GM19023 (cell line): ENCODE measurements around the gene CUL2.
A peak's percentile ranks its signal among the peaks of the same experiment; 100 is the strongest.

ENCODE experiments used
- ATAC-seq: cut with Tn5 transposase; IDR thresholded peaks from one replicate; pipeline ENCODE4 v1.9.1; 2021; ENCODE audit warnings: mild to moderate bottlenecking, moderate library complexity; ENCODE audit not compliant: unreplicated experiment

CUL2 gene

GRCh38 chr10:35090162-35090954 is at the start of gene CUL2:
CUL2 (minus strand) TSS chr10:35090341; CDS start chr10:35071317, 19,024 bp downstream.
- ATAC-seq: peak; percentile 94

DNA sequence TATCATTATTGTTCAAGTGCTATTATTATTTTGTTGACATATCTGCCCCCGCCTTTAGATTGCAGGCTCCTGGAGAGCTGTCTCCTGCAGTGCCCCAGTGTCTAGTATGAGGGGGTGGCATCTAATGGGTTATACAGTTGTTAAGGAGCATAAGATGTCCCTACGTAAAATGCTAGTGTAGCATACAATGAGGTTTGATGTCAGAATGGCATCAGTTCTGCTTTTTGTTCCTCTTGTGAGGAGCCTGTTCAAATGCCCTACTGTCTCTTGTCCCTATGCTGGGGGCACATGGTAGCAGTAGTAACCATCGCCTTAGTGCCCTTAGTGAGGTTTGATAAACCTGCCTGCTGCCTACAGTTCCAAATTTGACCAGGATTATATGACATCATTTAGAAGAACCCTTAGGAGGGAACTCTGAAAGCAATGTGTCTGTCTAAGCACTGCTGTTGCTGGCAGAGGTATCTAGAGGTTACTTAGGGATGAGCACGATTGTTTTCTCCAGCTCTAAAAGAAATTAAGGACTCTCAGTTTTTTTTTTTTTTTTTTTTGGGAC is 46.2 kb upstream of the CUL2 start:
- peak; percentile 46 for ATAC-seq

DNA sequence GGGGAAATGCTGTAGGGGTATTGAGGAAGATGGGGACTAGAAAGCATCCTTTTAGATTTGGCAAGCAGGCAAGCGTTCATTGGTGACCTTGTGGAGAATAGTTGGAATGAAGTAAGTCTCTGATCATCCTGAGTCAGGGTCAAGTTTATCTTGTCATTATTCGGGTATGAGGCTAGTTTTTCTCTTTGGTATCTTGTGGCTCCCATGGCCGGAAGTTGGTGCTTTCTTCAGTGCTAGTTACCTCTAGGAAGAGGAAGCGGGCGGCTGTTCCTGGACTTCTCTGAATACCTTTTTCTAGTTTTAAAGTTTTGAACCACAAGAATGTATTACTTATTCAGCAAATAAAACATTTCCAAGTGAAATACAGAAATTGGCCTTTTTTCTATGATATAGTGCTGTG is 45.7 kb upstream of the CUL2 start:
- ATAC-seq: no peak

DNA sequence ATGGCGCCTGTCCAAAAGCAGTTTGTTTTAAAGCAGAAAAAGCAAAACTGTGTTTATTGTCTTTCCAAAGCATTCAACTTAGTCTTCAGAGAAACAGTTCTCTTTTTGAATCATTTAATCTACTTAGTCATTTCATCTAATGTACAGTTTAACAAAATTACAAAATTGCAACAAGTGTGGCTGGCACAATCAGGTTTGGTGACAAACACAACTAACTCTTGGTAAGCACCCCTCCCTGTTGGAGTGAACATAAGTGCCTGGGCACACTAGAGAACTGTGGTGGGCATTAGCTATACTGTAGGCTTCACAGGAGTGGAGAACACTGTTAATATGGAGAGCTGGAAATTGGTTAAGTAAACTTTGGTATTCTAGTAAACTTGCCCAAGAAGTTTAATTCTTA is 43.4 kb upstream of the CUL2 start:
- ATAC-seq: no peak

GRCh38 chr10:35132727-35133126 is 42.6 kb upstream of the CUL2 start:
- ATAC-seq: no peak

- no peak for ATAC-seq
Observed at GRCh38 chr10:35130663-35131062, 40.5 kb upstream of the CUL2 start.

- no peak for ATAC-seq
Observed at GRCh38 chr10:35129185-35129674, 39.1 kb upstream of the CUL2 start.

DNA sequence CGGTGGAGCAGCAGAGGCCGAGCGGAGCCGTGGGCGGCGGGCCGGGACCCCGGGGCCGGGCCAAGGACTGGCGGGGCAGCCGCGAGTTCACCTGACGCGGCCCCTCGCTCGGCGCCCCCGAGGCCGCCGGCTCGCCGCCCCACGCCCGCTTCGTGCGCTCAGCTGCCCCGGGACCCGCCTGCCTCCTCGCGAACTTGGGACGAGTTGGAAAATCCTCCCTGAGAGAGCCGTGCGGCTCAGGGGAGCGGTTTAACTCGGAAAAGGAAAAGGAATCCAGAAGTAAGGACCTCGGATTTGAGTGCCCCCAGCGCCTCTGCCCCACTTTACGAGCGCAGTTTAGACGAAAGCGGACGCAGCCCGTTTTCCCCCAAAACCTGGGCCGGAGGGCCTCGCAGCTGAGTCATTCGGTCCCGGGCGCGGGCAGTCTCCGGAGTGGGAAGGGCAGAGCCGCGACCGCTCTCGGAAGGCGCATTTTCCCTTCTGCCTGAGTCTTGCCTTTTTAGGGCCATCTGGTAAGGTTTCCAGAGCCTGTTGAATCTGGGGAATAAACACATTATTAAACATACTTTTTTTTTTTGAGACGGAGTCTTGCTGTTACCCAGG is 37.2 kb upstream of the CUL2 start:
- ATAC-seq: no peak

DNA sequence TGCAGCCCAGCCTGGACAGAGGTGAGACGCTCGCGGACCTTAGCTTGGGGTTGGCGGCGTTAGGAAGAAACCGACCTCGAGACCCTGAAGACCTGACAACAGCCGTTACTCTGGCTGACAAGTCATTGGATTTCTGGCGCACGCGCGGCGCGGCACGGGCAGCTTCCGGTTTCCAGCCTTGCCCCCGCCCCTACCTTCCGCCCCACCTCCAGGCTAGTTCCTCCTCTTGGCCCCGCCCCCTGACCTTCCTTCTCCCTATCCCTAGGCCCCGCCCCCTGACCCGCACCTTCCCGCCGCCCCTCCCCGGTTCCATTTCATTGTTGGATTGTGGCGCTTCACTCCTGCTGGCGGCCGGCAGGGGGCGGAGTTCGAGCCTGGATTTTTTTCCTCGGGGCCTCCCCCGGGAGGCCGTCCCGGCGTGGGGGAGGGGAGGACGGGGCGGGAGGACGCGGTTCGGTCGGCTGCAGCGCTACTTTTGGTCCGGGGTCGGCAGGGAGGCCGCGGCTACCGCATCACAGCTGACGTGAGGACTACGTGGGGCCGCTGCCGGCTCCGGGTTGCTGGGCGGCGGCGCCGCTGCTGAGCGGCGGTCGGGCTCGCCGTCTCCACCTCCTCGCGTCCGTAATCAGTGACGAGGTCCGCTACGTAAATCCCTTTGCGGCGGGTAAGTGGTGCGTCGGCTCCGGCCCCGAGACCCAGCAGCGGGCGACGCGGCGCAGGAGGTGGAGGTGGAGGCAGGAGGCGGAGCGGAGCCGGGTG is 36.6 kb upstream of the CUL2 start, which contains the start of gene CREM:
CREM (plus strand) TSS at position 317 of the 759 bp plus-strand sequence. CDS start 10,990 bp downstream, outside the sequence.
- peak; percentile 83 for ATAC-seq

GRCh38 chr10:35126062-35126529 is 36.0 kb upstream of the CUL2 start:
- no peak for ATAC-seq

GRCh38 chr10:35124540-35124939 is 34.4 kb upstream of the CUL2 start:
- no peak for ATAC-seq

DNA sequence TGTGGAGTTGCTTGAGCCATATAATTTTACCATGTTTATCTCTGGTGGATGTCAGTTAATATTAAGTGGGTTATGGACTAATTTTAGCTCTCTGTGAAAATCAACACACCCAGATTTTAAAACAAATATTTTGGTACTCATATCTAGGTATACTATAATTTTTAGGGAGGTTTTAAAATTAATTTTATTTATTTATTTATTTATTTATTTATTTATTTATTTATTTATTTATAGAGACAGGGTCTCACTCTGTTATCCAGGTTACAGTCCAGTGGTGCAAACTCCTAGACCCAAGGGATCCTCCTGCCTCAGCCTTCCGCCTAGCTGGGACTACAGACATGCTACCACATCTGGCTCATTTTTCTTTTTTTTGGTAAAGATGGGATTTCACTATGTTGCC is 29.2 kb upstream of the CUL2 start:
- ATAC-seq: no peak

DNA sequence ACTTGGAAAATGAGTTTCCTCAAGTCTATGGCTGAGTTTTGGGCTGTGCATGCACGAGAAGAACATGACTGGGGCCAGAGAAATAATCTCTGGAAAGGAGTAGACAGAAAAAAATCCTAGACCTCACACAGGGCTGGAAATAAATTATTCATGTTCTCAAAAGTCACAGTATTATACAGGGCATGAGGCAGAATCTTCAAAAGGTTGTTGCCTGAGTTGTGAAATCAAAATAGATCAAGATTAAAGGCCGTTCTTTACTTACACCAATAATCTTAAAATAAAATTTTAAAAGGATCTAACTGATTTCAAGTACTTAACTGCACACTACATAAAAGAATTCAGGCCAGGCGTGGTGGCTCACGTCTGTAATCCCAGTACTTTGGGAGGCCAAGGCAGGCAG is 22.4 kb upstream of the CUL2 start:
- ATAC-seq: no peak

- no peak for ATAC-seq
Observed at GRCh38 chr10:35103882-35104281, 13.7 kb upstream of the CUL2 start.

GRCh38 chr10:35097510-35097909 is 7.4 kb upstream of the CUL2 start:
- ATAC-seq: no peak

GRCh38 chr10:35096312-35096711 is 6.2 kb upstream of the CUL2 start:
- no peak for ATAC-seq

DNA sequence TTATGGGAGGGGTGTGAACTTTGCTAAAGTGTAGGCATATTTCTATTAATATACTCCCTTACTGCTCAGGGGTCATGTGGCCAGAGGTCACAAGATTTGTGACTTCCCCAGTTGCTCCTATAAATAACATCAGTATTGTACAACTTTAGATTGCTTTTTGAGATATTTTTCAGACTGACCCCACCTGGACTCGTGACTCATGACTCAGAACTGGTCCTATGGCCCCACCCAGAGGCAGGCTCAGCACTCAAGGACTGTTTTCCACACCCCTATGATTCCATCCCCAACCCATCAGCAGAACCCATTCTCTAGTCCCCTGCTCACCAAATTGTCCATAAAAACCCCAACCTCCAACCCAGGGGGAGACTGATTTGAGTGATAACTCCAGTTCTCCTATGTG is 2.7 kb upstream of the CUL2 start:
- ATAC-seq: no peak

- no peak for ATAC-seq
Observed at GRCh38 chr10:35091994-35092790, 2.1 kb upstream of the CUL2 start.

DNA sequence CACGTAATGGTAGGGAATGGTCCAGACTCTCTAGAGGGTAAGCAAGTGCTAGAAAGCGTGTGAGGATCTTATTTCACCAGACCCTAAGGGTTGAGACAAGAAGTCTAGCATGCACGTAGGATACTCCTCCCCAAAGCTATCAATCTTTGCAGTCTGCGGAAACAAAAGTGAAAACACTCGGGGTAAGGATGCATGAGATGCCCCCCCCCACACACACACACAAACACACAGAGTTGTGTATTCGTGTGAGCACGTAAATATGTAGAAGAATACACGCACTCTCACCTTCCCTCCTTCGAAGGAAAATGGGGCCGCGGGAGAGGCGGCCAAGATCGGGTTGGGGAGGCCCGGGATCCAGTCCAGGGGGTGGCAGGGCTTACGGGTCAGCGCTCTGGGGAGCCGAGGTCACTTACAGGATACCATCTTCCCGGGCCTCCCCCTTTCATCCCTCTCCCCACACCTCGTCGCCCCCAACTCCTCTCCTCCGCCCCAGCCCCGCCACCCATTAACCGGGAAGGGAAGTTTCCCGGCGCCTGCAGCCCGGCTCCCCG is 455 bp downstream of the CUL2 start:
- ATAC-seq: peak; percentile 35

DNA sequence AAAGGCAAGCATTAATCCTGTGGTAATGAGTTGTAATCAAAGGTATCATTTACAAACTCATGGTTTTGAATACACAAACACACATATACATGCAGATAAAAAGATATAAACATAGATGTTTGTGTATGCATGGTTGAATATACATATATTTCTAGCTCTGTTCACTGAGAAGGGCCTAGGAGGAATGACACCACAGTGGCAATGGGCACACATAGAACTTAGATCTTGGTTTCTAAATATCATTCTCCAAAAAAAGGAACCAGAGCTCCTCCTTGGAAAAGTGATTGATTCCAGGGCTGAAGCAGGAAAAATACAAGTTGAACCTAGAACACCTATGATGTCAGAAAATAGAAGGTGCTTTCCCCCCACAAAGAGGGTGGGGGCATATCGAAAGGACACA is 6.9 kb downstream of the CUL2 start:
- no peak for ATAC-seq
